IPS-20b (cell line): ENCODE data around the gene IQCM.

ENCODE experiments used
- H3K27ac ChIP-seq: one replicate; pipeline ENCODE4 v1.5.1; 2013; ENCODE audit warnings: low read length
- H3K27me3 ChIP-seq: 2 replicates; pipeline ENCODE4 v1.6.1; 2013; ENCODE audit warnings: mild to moderate bottlenecking, low read length, inconsistent platforms; ENCODE audit not compliant: insufficient read depth
- H3K36me3 ChIP-seq: 2 replicates; pipeline ENCODE4 v1.6.1; 2013; ENCODE audit warnings: low read depth, mild to moderate bottlenecking, inconsistent platforms, low read length, moderate library complexity; ENCODE audit not compliant: insufficient read depth
- H3K4me1 ChIP-seq: 2 replicates; pipeline ENCODE4 v1.6.1; 2013; ENCODE audit warnings: mild to moderate bottlenecking, control low read depth, inconsistent platforms, low read length, moderate library complexity; ENCODE audit not compliant: insufficient read depth
- H3K4me3 ChIP-seq: 2 replicates; pipeline ENCODE4 v1.5.1; 2013; ENCODE audit warnings: mild to moderate bottlenecking, low read length, inconsistent platforms
- H3K9ac ChIP-seq: 2 replicates; pipeline ENCODE4 v1.6.1; 2013; ENCODE audit warnings: low read depth, mild to moderate bottlenecking, inconsistent platforms, low read length, moderate library complexity
- H3K9me3 ChIP-seq: 2 replicates; pipeline ENCODE4 v1.6.1; 2013; ENCODE audit warnings: mild to moderate bottlenecking, low read depth, low read length, inconsistent platforms; ENCODE audit not compliant: insufficient read depth

IQCM gene

GRCh38 chr4:149799546-149799945 is 16.1 kb downstream of the IQCM start:
- Histone ChIP-seq H3K36me3 (no peaks in the 10 kb centered on the region), H3K27me3 (no peaks in the 10 kb centered on the region), H3K27ac (no peak overlapping the region), H3K9me3 (no peaks in the 10 kb centered on the region), H3K4me1 (no peaks in the 10 kb centered on the region), H3K4me3 (no peak overlapping the region), H3K9ac (no peak overlapping the region)

GRCh38 chr4:149796381-149796780 is 19.3 kb downstream of the IQCM start:
- Histone ChIP-seq H3K27ac (no peak overlapping the region), H3K36me3 (no peaks in the 10 kb centered on the region), H3K9me3 (no peaks in the 10 kb centered on the region), H3K4me1 (no peaks in the 10 kb centered on the region), H3K4me3 (no peak overlapping the region), H3K9ac (no peak overlapping the region), H3K27me3 (no peaks in the 10 kb centered on the region)

DNA sequence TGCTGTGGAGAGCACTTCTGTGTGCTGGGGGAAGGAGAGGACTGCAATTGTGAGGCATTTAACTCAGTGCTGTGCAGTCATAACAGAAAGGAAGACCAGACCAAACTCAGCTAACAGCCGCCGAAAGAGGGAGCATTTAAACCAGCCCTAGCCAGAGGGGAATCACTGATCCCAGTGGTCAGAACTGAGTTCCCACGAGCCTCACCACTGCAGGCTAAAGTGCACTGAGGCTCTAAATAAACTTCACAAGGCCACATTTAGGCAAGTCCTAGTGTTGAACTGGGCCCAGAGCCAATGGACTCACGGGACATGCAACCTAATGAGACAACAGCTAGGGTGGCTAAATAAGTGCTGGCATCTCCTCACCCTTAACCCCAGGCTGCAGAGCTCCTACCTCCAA is 20.4 kb downstream of the IQCM start:
- Histone ChIP-seq H3K9me3 (no peaks in the 10 kb centered on the region), H3K27ac (no peak overlapping the region), H3K36me3 (no peaks in the 10 kb centered on the region), H3K4me3 (no peak overlapping the region), H3K27me3 (no peaks in the 10 kb centered on the region), H3K4me1 (no peaks in the 10 kb centered on the region), H3K9ac (no peak overlapping the region)

- H3K9me3 ChIP-seq: no peaks in the 10 kb centered on the region
Measured at GRCh38 chr4:149794352-149794751, 21.3 kb downstream of the IQCM start.

GRCh38 chr4:149793459-149793858 is 22.2 kb downstream of the IQCM start:
- Histone ChIP-seq H3K36me3 (no peaks in the 10 kb centered on the region), H3K4me1 (no peaks in the 10 kb centered on the region), H3K27ac (no peak overlapping the region), H3K4me3 (no peak overlapping the region), H3K9ac (no peak overlapping the region), H3K9me3 (no peaks in the 10 kb centered on the region), H3K27me3 (no peaks in the 10 kb centered on the region)

More at GRCh38 chr4:149794352-149794751, 21.3 kb downstream of the IQCM start:
- H3K27me3 ChIP-seq: no peaks in the 10 kb centered on the region
- H3K27ac ChIP-seq: no peak overlapping the region
- H3K4me1 ChIP-seq: no peaks in the 10 kb centered on the region
- H3K36me3 ChIP-seq: no peaks in the 10 kb centered on the region
- H3K9ac ChIP-seq: no peak overlapping the region
- no peak overlapping the region for H3K4me3 ChIP-seq

GRCh38 chr4:149791851-149792250 is 23.8 kb downstream of the IQCM start:
- no peak overlapping the region for H3K9ac ChIP-seq
- H3K27ac ChIP-seq: no peak overlapping the region
- H3K27me3 ChIP-seq: no peaks in the 10 kb centered on the region
- no peak overlapping the region for H3K4me3 ChIP-seq
- H3K36me3 ChIP-seq: no peaks in the 10 kb centered on the region
- H3K9me3 ChIP-seq: no peaks in the 10 kb centered on the region
- no peaks in the 10 kb centered on the region for H3K4me1 ChIP-seq

DNA sequence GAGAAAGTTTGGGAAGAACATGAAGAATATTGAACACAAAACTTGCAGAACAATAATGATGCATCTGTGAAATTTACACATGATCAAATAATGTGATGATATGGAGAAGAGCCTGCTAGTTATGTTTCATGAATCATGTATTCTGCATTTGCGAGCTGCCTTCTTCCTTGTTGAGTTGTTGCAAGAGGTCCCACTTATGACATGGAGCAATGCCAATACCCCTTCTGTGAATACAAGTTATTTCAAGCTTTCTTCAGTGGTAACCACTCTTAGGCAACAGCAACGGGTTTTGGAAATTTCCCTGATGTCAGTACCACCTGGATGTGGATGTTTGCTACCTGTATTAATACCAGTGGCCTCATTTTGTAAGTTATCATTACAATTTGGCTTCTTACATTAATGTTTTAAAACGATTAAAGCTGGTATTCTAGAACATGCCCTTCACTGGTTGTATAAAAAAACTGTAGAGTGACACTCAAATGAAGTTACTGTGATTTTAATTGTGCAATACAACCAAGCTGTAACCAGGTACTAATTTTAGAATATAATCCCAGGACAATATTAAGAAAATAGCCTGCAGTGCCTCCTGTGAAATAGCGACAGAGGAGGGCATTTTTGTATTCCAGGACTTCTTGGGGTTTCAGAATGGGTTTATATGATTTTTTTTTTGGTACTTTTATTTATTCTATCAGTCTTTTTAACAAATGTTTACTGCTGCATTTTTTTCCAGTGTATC is 25.3 kb downstream of the IQCM start:
- H3K36me3 ChIP-seq: no peaks in the 10 kb centered on the region
- no peak overlapping the region for H3K9ac ChIP-seq
- no peaks in the 10 kb centered on the region for H3K9me3 ChIP-seq

GRCh38 chr4:149788300-149788699 is 27.3 kb downstream of the IQCM start:
- no peak overlapping the region for H3K9ac ChIP-seq
- no peaks in the 10 kb centered on the region for H3K4me1 ChIP-seq
- no peak overlapping the region for H3K4me3 ChIP-seq
- H3K9me3 ChIP-seq: no peaks in the 10 kb centered on the region
- H3K27ac ChIP-seq: no peak overlapping the region
- H3K27me3 ChIP-seq: no peaks in the 10 kb centered on the region
- H3K36me3 ChIP-seq: no peaks in the 10 kb centered on the region

More for the DNA sequence above, 25.3 kb downstream of the IQCM start:
- no peak overlapping the region for H3K27ac ChIP-seq
- H3K4me1 ChIP-seq: no peaks in the 10 kb centered on the region
- no peak overlapping the region for H3K4me3 ChIP-seq
- H3K27me3 ChIP-seq: no peaks in the 10 kb centered on the region

DNA sequence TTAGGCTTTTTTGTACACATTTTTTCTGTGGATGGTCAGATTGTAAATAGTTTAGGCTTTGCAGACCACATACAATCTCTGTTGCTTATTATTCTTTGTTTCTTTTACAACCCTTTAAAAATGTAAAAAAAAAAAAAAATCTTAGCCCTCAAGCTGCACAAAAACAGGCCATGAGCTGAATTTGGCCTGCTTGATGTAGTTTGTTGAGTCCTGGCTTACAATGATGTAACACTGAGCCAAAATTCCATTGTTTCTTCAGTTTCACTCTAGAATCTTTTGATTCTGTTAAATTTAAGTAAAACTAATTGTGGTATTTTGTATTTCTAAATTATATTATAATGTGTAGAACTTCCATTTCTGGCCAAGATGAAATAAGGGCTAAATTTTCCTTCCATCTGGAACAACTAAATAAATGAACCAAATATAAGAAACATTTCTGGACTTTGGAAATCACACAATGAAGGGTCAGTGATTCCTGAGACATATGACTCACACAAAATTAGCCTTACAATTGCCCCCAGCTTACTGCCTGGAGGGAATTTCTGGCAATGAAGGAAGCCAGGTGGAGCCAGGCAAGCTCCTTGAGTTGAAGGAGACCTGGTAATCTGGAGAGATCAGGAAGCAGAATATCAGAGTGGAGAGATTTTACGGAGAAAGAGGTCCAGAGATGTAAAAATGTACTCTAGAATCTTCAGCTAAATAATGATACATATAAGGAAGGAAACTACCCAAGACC is 29.8 kb downstream of the IQCM start:
- no peaks in the 10 kb centered on the region for H3K36me3 ChIP-seq
- H3K4me3 ChIP-seq: no peak overlapping the region
- H3K9me3 ChIP-seq: no peaks in the 10 kb centered on the region
- no peak overlapping the region for H3K9ac ChIP-seq
- no peaks in the 10 kb centered on the region for H3K4me1 ChIP-seq
- no peaks in the 10 kb centered on the region for H3K27me3 ChIP-seq
- H3K27ac ChIP-seq: no peak overlapping the region

- Histone ChIP-seq H3K9me3 (no peaks in the 10 kb centered on the region), H3K27me3 (no peaks in the 10 kb centered on the region), H3K27ac (no peak overlapping the region), H3K36me3 (no peaks in the 10 kb centered on the region), H3K9ac (no peak overlapping the region), H3K4me3 (no peak overlapping the region), H3K4me1 (no peaks in the 10 kb centered on the region)
Measured at GRCh38 chr4:149784018-149784417, 31.6 kb downstream of the IQCM start.

DNA sequence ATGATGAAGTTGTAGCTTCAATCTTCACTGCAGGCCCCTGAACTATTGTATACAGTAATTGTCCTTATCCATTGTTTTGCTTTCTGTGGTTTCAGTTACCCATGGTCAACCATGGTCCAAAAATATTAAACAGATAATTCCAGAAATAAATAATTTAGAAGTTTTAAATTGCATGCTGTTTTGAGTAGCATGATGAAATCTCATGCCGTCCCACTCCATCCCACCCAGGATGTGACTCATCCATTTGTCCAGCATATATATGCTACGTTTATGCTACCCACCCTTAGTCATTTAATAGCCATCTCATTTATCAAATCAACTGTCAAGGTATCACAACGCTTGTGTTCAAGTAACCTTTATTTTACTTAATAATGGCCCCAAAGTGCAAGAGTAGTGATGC is 34.5 kb downstream of the IQCM start:
- H3K27ac ChIP-seq: no peak overlapping the region
- H3K4me3 ChIP-seq: no peak overlapping the region
- H3K9me3 ChIP-seq: no peaks in the 10 kb centered on the region
- H3K27me3 ChIP-seq: no peaks in the 10 kb centered on the region
- H3K9ac ChIP-seq: no peak overlapping the region
- no peaks in the 10 kb centered on the region for H3K36me3 ChIP-seq
- no peaks in the 10 kb centered on the region for H3K4me1 ChIP-seq

- H3K9me3 ChIP-seq: no peaks in the 10 kb centered on the region
- no peaks in the 10 kb centered on the region for H3K36me3 ChIP-seq
- no peak overlapping the region for H3K9ac ChIP-seq
- H3K4me1 ChIP-seq: no peaks in the 10 kb centered on the region
- H3K27ac ChIP-seq: no peak overlapping the region
- H3K27me3 ChIP-seq: no peaks in the 10 kb centered on the region
- H3K4me3 ChIP-seq: no peak overlapping the region
Measured at GRCh38 chr4:149768477-149768876, 47.2 kb downstream of the IQCM start.
